T-helper 1 cell treated with Interleukin-12 subunit alpha and Interleukin-12 subunit beta and Interleukin-4 antibody, amounts not matched to agents 30 μg/mL and 1 μg/mL, for 36 hours (primary cell): ENCODE measurements around the gene KCNJ15.
"Not testable (repeated sequence)": the region's sequence is repeated elsewhere in the genome, so short reads cannot be mapped to it uniquely, and the experiment has no call there.

Source experiments
- H3K27ac Mint-ChIP-seq: one replicate; pipeline ENCODE4 v1.8.0; 2021; ENCODE audit warnings: mild to moderate bottlenecking, mixed read lengths
- H3K27me3 Mint-ChIP-seq: one replicate; pipeline ENCODE4 v1.8.0; 2021; ENCODE audit warnings: low read depth, mixed read lengths
- H3K36me3 Mint-ChIP-seq: one replicate; pipeline ENCODE4 v1.8.0; 2021; ENCODE audit warnings: low read depth, mixed read lengths
- H3K4me1 Mint-ChIP-seq: one replicate; pipeline ENCODE4 v1.8.0; 2021; ENCODE audit warnings: low read depth, mixed read lengths
- H3K4me3 Mint-ChIP-seq: one replicate; pipeline ENCODE4 v1.8.0; 2021; ENCODE audit warnings: mild to moderate bottlenecking, moderate library complexity, mixed read lengths
- H3K9me3 Mint-ChIP-seq: one replicate; pipeline ENCODE4 v1.8.0; 2021; ENCODE audit warnings: mixed read lengths

The KCNJ15 gene

GRCh38 chr21:38236232-38236631 lies 20.6 kb upstream of the KCNJ15 start:
- Mint-ChIP-seq H3K27ac (no peak overlapping the region), H3K27me3 (no peaks in the 10 kb centered on the region), H3K9me3 (peaks cover 20% of the 10 kb centered on the region), H3K4me3 (no peak overlapping the region), H3K4me1 (no peaks in the 10 kb centered on the region), H3K36me3 (no peaks in the 10 kb centered on the region)

DNA sequence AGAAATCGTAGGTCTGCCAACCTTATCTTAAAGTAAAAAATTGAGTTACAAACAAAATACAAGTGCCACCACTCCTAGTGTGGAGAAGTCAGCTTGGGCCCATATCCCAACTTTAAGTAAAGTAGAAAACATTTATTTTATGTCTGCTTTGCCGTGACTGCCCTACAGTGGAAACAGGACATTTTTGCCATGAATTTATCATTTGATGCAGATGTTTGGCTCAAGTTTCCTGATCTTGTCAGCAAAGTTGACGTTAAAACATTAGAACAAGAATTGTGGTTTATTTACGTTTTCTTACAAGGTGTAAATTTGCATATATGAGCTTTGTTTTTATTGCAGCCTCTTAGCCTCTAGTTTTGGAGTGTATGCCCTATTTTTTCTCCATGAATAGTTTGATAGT lies 17.1 kb upstream of the KCNJ15 start:
- Mint-ChIP-seq H3K27ac (no peak overlapping the region), H3K9me3 (peaks cover 4% of the 10 kb centered on the region), H3K4me1 (peaks cover 10% of the 10 kb centered on the region), H3K4me3 (no peak overlapping the region), H3K36me3 (peaks cover 2% of the 10 kb centered on the region), H3K27me3 (peaks cover 4% of the 10 kb centered on the region)

- peaks cover 2% of the 10 kb centered on the region for H3K36me3 Mint-ChIP-seq
- H3K27me3 Mint-ChIP-seq, result peaks cover 9% of the 10 kb centered on the region
- H3K27ac Mint-ChIP-seq, result no peak overlapping the region
- peaks cover 8% of the 10 kb centered on the region for H3K9me3 Mint-ChIP-seq
- H3K4me1 Mint-ChIP-seq, result peaks cover 14% of the 10 kb centered on the region
- H3K4me3 Mint-ChIP-seq, result no peak overlapping the region
Observed at GRCh38 chr21:38240129-38240528, 16.7 kb upstream of the KCNJ15 start.

GRCh38 chr21:38241029-38241740 lies 15.6 kb upstream of the KCNJ15 start:
- no peak overlapping the region for H3K4me3 Mint-ChIP-seq
- H3K9me3 Mint-ChIP-seq, result peaks cover 11% of the 10 kb centered on the region
- no peak overlapping the region for H3K27ac Mint-ChIP-seq
- peaks cover 18% of the 10 kb centered on the region for H3K4me1 Mint-ChIP-seq
- H3K36me3 Mint-ChIP-seq, result peaks cover 2% of the 10 kb centered on the region
- H3K27me3 Mint-ChIP-seq, result peaks cover 14% of the 10 kb centered on the region

DNA sequence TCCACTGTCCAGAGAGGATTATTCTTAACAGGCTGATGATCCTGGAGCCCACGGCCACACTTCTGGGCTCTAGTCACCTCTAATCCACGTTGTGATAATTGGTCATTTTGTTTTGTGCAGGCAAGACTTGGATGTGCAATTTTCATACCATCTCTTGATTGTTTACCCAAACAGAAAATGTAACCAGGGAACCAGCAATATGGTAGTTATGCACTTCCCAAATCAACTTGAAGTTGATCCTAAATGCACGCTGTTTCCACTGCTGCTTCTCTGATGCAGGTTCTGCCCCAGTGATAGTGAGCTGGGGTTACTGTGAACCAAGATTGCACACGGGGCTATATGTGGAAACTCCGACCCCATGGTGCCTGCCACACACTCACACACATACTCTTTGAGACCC lies 14.7 kb upstream of the KCNJ15 start:
- Mint-ChIP-seq H3K9me3 (peaks cover 16% of the 10 kb centered on the region), H3K27me3 (peaks cover 19% of the 10 kb centered on the region), H3K4me1 (peaks cover 18% of the 10 kb centered on the region), H3K36me3 (peaks cover 3% of the 10 kb centered on the region), H3K4me3 (no peak overlapping the region), H3K27ac (no peak overlapping the region)

- Mint-ChIP-seq H3K4me3 (no peak overlapping the region), H3K9me3 (peaks cover 19% of the 10 kb centered on the region)
Observed at GRCh38 chr21:38243732-38244406, 12.9 kb upstream of the KCNJ15 start.

DNA sequence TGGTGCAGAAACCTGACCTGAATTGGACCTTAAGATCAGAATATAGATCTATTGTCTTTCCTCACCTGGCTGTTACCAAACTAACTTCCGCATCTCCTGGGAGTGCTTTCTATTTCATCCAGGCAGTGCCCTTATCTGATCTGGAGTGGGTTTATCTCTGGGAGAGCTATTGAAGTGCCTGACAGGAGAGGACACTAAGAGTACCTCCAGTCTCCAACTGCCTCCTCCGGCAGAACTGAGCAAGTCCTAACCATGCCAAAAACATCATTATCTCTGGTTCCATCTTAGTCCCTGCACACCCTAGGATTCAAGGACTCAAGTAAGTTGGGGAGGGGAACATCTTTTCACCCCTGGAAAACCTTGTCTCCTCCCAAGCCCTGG lies 12.4 kb upstream of the KCNJ15 start:
- peaks cover 19% of the 10 kb centered on the region for H3K9me3 Mint-ChIP-seq
- H3K27me3 Mint-ChIP-seq, result peaks cover 29% of the 10 kb centered on the region
- H3K4me3 Mint-ChIP-seq, result peak overlapping the region; percentile 41
- peaks cover 4% of the 10 kb centered on the region for H3K36me3 Mint-ChIP-seq
- peak overlapping the region; percentile 71 for H3K27ac Mint-ChIP-seq
- peaks cover 26% of the 10 kb centered on the region for H3K4me1 Mint-ChIP-seq

More at GRCh38 chr21:38243732-38244406, 12.9 kb upstream of the KCNJ15 start:
- H3K4me1 Mint-ChIP-seq, result peaks cover 21% of the 10 kb centered on the region
- H3K27ac Mint-ChIP-seq, result no peak overlapping the region
- peaks cover 4% of the 10 kb centered on the region for H3K36me3 Mint-ChIP-seq
- peaks cover 29% of the 10 kb centered on the region for H3K27me3 Mint-ChIP-seq

- peaks cover 4% of the 10 kb centered on the region for H3K36me3 Mint-ChIP-seq
- H3K4me1 Mint-ChIP-seq, result peaks cover 28% of the 10 kb centered on the region
- H3K4me3 Mint-ChIP-seq, result peak overlapping the region; percentile 41
- H3K27me3 Mint-ChIP-seq, result peaks cover 31% of the 10 kb centered on the region
- peak overlapping the region; percentile 71 for H3K27ac Mint-ChIP-seq
- peaks cover 19% of the 10 kb centered on the region for H3K9me3 Mint-ChIP-seq
Observed at GRCh38 chr21:38244885-38245869, 11.6 kb upstream of the KCNJ15 start.

DNA sequence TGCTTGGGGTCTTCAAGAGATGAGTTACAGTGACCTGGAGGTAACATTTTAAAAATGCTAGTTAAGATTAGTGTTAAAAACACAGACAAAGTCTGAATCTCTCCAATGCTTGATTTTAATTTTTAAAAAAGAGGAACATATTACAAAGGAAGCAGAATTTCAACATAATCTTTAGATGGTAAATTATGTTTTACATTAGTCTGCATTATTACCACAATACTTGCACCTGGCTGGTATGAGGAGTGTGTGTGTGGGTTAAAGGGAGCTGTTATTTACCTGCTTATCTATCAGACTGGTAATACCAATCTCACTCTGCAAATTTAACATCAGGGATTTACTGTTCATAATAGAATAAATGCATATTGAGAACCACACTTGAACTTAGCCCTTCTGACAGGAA lies 10.3 kb upstream of the KCNJ15 start:
- no peak overlapping the region for H3K27ac Mint-ChIP-seq
- peaks cover 28% of the 10 kb centered on the region for H3K4me1 Mint-ChIP-seq
- peaks cover 19% of the 10 kb centered on the region for H3K9me3 Mint-ChIP-seq
- peaks cover 37% of the 10 kb centered on the region for H3K27me3 Mint-ChIP-seq
- H3K36me3 Mint-ChIP-seq, result peaks cover 4% of the 10 kb centered on the region
- H3K4me3 Mint-ChIP-seq, result no peak overlapping the region

- H3K27ac Mint-ChIP-seq, result not testable (repeated sequence)
Observed at GRCh38 chr21:38247054-38247453, 9.7 kb upstream of the KCNJ15 start.

GRCh38 chr21:38247738-38248510 lies 8.9 kb upstream of the KCNJ15 start:
- H3K27ac Mint-ChIP-seq, result no peak overlapping the region
- H3K4me1 Mint-ChIP-seq, result peaks cover 26% of the 10 kb centered on the region
- no peak overlapping the region for H3K4me3 Mint-ChIP-seq
- peaks cover 19% of the 10 kb centered on the region for H3K9me3 Mint-ChIP-seq
- peaks cover 4% of the 10 kb centered on the region for H3K36me3 Mint-ChIP-seq
- peaks cover 50% of the 10 kb centered on the region for H3K27me3 Mint-ChIP-seq

More at GRCh38 chr21:38247054-38247453, 9.7 kb upstream of the KCNJ15 start:
- not testable (repeated sequence) for H3K4me3 Mint-ChIP-seq, H3K36me3 Mint-ChIP-seq
- H3K9me3 Mint-ChIP-seq, result peaks cover 19% of the 10 kb centered on the region
- peaks cover 42% of the 10 kb centered on the region for H3K27me3 Mint-ChIP-seq
- H3K4me1 Mint-ChIP-seq, result peaks cover 28% of the 10 kb centered on the region

- Mint-ChIP-seq H3K4me1 (peaks cover 23% of the 10 kb centered on the region), H3K36me3 (peaks cover 4% of the 10 kb centered on the region), H3K27me3 (peaks cover 60% of the 10 kb centered on the region), H3K27ac (no peak overlapping the region), H3K9me3 (peaks cover 19% of the 10 kb centered on the region), H3K4me3 (no peak overlapping the region)
Observed at GRCh38 chr21:38249256-38249655, 7.5 kb upstream of the KCNJ15 start.

DNA sequence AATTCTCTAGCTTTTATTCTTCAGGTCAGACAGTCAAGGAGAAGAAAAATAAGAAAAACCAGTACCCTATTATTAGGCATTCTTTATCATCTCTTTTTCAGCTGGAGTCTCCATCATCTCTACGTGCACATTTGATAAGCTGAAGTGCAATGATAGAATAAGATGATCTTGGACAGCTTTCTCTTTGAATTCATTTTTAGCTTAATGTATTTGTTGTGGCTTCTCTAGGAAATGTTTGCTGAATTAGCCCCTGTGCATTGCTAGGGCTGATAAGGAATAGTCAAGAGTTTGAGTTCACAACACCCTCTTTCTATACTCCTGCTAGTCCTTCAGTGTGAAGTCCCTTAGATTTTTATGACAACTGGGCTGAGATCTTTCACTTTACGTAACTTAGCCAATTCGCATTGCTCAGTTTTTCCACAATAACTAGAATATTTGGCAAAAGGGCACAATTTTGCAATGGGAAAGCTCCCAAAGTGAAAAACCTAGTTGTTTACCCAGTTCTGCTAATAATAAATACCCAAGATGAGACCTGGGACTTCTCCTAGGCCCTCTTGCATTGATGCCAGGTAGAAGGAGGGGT lies 7.0 kb upstream of the KCNJ15 start:
- peaks cover 59% of the 10 kb centered on the region for H3K27me3 Mint-ChIP-seq
- H3K27ac Mint-ChIP-seq, result no peak overlapping the region
- H3K4me1 Mint-ChIP-seq, result peaks cover 18% of the 10 kb centered on the region
- H3K36me3 Mint-ChIP-seq, result peaks cover 2% of the 10 kb centered on the region
- peaks cover 14% of the 10 kb centered on the region for H3K9me3 Mint-ChIP-seq
- no peak overlapping the region for H3K4me3 Mint-ChIP-seq
